Tibial artery (tissue), 4 donors: ENCODE data around the gene ARMH3.
A peak's percentile ranks its signal among the peaks of the same experiment; 100 is the strongest.

ENCODE experiments used
- DNase-seq, 2 donors: peaks; one replicate each; pipeline ENCODE4 v3.0.0-alpha.2; 2019
- H3K27ac ChIP-seq, 2 donors: fragments of 200-600 bp; sonication (generic) in 1 of 2; 1 replicate in 1 of 2; 2 replicates in 1 of 2; pipeline ENCODE4 v1.5.1; 2018 to 2019; ENCODE audit warnings: mild to moderate bottlenecking in 1 of 2
- H3K27me3 ChIP-seq, 2 donors: fragments of 200-600 bp; sonication (generic) in 1 of 2; one replicate each; pipeline versions ENCODE4 v1.5.1 to v1.6.0; 2016 to 2019
- H3K36me3 ChIP-seq, 3 donors: fragments of 200-600 bp; sonication (generic) in 2 of 3; one replicate each; pipeline ENCODE4 v1.5.1; 2016 to 2019; ENCODE audit warnings: mild to moderate bottlenecking in 2 of 3
- H3K4me1 ChIP-seq, 4 donors: fragments of 200-600 bp; sonication (generic) in 2 of 4; 1 replicate in 3 of 4; 2 replicates in 1 of 4; pipeline ENCODE4 v1.5.1; 2016 to 2019
- H3K4me3 ChIP-seq, 2 donors: fragments of 200-600 bp; sonication (generic) in 1 of 2; 1 replicate in 1 of 2; 2 replicates in 1 of 2; pipeline ENCODE4 v1.5.1; 2018 to 2019; ENCODE audit warnings: mild to moderate bottlenecking in 2 of 2
- H3K9me3 ChIP-seq, 3 donors: fragments of 200-600 bp; sonication (generic) in 1 of 3; one replicate each; pipeline ENCODE4 v1.5.1; 2016 to 2019
- CTCF ChIP-seq, 2 experiments: fragments of 200-600 bp in 1 of 2; fragments of 450-650 bp in 1 of 2; IDR thresholded peaks; one replicate each; pipeline ENCODE4 v1.5.1; 2017 to 2019; ENCODE audit warnings: antibody characterized with exemption in 2 of 2, mild to moderate bottlenecking in 1 of 2, moderate library complexity in 1 of 2
- intact Hi-C: fragments of 100-400 bp; cut with DNase I; formaldehyde crosslinking; loops from one replicate; pipeline ENCODE4 v1.15.0; 2023; ENCODE audit warnings: low total_unique reads

The ARMH3 gene

GRCh38 chr10:101967713-101968112 lies 88.3 kb downstream of the ARMH3 start:
- DNase-seq = no peak
- Histone ChIP-seq H3K27ac (no peak overlapping the region), H3K27me3 (no peaks in the 10 kb centered on the region), H3K4me3 (no peak overlapping the region), H3K9me3 (no peaks in the 10 kb centered on the region), H3K4me1 (no peaks in the 10 kb centered on the region), H3K36me3 (peaks cover 8 to 55% (median 36%) of the 10 kb centered on the region in 3 donors)
- TF ChIP-seq CTCF (IDR thresholded peaks at IDR 0.05) = no peak
- intact Hi-C loops = no loop called here

GRCh38 chr10:101967119-101967518 lies 88.9 kb downstream of the ARMH3 start:
- DNase-seq = no peak
- Histone ChIP-seq H3K27ac (no peak overlapping the region), H3K4me3 (no peak overlapping the region), H3K27me3 (no peaks in the 10 kb centered on the region), H3K4me1 (peaks cover 0 to 2% (median 0%) of the 10 kb centered on the region in 4 donors), H3K9me3 (no peaks in the 10 kb centered on the region), H3K36me3 (peaks cover 3 to 49% (median 30%) of the 10 kb centered on the region in 3 donors)
- TF ChIP-seq CTCF (IDR thresholded peaks at IDR 0.05) = no peak
- intact Hi-C loops = no loop called here

GRCh38 chr10:101965075-101965765 lies 90.8 kb downstream of the ARMH3 start:
- no peak for TF ChIP-seq CTCF (IDR thresholded peaks at IDR 0.05)
- Histone ChIP-seq H3K27ac (no peak overlapping the region), H3K27me3 (no peaks in the 10 kb centered on the region), H3K9me3 (no peaks in the 10 kb centered on the region), H3K4me1 (peaks cover 0 to 16% (median 4%) of the 10 kb centered on the region in 4 donors), H3K4me3 (no peak overlapping the region), H3K36me3 (peaks cover 0 to 32% (median 15%) of the 10 kb centered on the region in 3 donors)
- no peak for DNase-seq
- intact Hi-C loops = no loop called here

- intact Hi-C loops = no loop called here
- Histone ChIP-seq H3K36me3 (peaks cover 0 to 15% (median 0%) of the 10 kb centered on the region in 3 donors), H3K4me1 (peaks cover 0 to 16% (median 4%) of the 10 kb centered on the region in 4 donors), H3K4me3 (no peak overlapping the region), H3K9me3 (no peaks in the 10 kb centered on the region), H3K27ac (peak overlapping the region; percentile 60), H3K27me3 (no peaks in the 10 kb centered on the region)
- TF ChIP-seq CTCF (IDR thresholded peaks at IDR 0.05) = no peak
- peak; percentile 51 to 76 for DNase-seq
These were observed 94.1 kb downstream of the ARMH3 start for GRCh38 chr10:101961591-101962498.

- Histone ChIP-seq H3K4me3 (no peak overlapping the region), H3K27me3 (no peaks in the 10 kb centered on the region), H3K36me3 (peaks cover 6 to 17% (median 7%) of the 10 kb centered on the region in 3 donors), H3K27ac (peak overlapping the region; percentile 60), H3K4me1 (peaks cover 0 to 16% (median 4%) of the 10 kb centered on the region in 4 donors), H3K9me3 (no peaks in the 10 kb centered on the region)
- intact Hi-C loops = no loop called here
- TF ChIP-seq CTCF (IDR thresholded peaks at IDR 0.05) = no peak
- no peak for DNase-seq
These were observed 95.0 kb downstream of the ARMH3 start for GRCh38 chr10:101960879-101961395.
